GM23338 (cell line): ENCODE results near the gene PPP1R12A. TPM values are rescaled to one million over a fixed set of nuclear protein-coding genes. Genes with fewer than 3 reads are reported as not detected.

ENCODE experiments used
- ATAC-seq: fragments of 200-7000 bp; cut with Tn5 transposase; 3 replicates; pipeline ENCODE4 v1.9.1; 2020
- DNase-seq: peaks from one replicate; pipeline ENCODE4 v3.0.0-alpha.2; 2015; ENCODE audit warnings: low spot score
- H2AFZ ChIP-seq: fragments of 200-600 bp; sonication (generic); 2 replicates; pipeline ENCODE4 v1.8.0; 2016; ENCODE audit warnings: antibody characterized with exemption, mild to moderate bottlenecking, moderate library complexity
- H3F3A ChIP-seq: fragments of 200-600 bp; sonication (generic); replicated peaks from 2 replicates; pipeline ENCODE4 v1.8.0; 2017; ENCODE audit warnings: antibody characterized with exemption, mixed run types, low read depth
- H3K27ac ChIP-seq: fragments of 200-600 bp; sonication (generic); 2 replicates; pipeline ENCODE4 v1.6.1; 2016; ENCODE audit warnings: low read depth
- H3K27me3 ChIP-seq: fragments of 200-600 bp; sonication (generic); 2 replicates; pipeline ENCODE4 v1.8.0; 2016; ENCODE audit warnings: mild to moderate bottlenecking, mixed run types, moderate library complexity; ENCODE audit not compliant: insufficient read depth
- H3K36me3 ChIP-seq: fragments of 200-600 bp; sonication (generic); 2 replicates; pipeline ENCODE4 v1.8.0; 2016; ENCODE audit warnings: mild to moderate bottlenecking; ENCODE audit not compliant: insufficient read depth
- H3K4me1 ChIP-seq: fragments of 200-600 bp; sonication (generic); 2 replicates; pipeline ENCODE4 v1.8.0; 2016; ENCODE audit warnings: mild to moderate bottlenecking, moderate library complexity; ENCODE audit not compliant: insufficient read depth
- H3K4me2 ChIP-seq: fragments of 200-600 bp; sonication (generic); 2 replicates; pipeline ENCODE4 v1.7.1; 2017; ENCODE audit warnings: mixed run types
- H3K4me3 ChIP-seq: fragments of 200-600 bp; sonication (generic); 2 replicates; pipeline ENCODE4 v1.6.1; 2016; ENCODE audit warnings: mixed run types
- H3K79me2 ChIP-seq: fragments of 200-600 bp; sonication (generic); replicated peaks from 2 replicates; pipeline ENCODE4 v1.8.0; 2017; ENCODE audit warnings: mild to moderate bottlenecking; ENCODE audit not compliant: insufficient read depth
- H3K9me2 ChIP-seq: fragments of 200-600 bp; sonication (generic); 2 replicates; pipeline ENCODE4 v1.8.0; 2017; ENCODE audit not compliant: insufficient read depth
- H4K20me1 ChIP-seq: fragments of 200-600 bp; sonication (generic); replicated peaks from 2 replicates; pipeline ENCODE4 v1.8.0; 2017; ENCODE audit warnings: mild to moderate bottlenecking; ENCODE audit not compliant: insufficient read depth
- H3K27ac Mint-ChIP-seq: 2 replicates; pipeline ENCODE4 v1.8.0; 2020; ENCODE audit warnings: inconsistent platforms, mild to moderate bottlenecking, moderate library complexity, mixed read lengths
- H3K27me3 Mint-ChIP-seq: 3 replicates; pipeline ENCODE4 v1.8.0; 2022; ENCODE audit warnings: low read depth, mild to moderate bottlenecking, moderate library complexity, mixed read lengths, inconsistent platforms; ENCODE audit not compliant: insufficient read depth, poor library complexity
- H3K36me3 Mint-ChIP-seq: 3 replicates; pipeline ENCODE4 v1.8.0; 2021; ENCODE audit warnings: low read depth, mild to moderate bottlenecking, inconsistent platforms, moderate library complexity, mixed read lengths
- H3K4me1 Mint-ChIP-seq: 3 replicates; pipeline ENCODE4 v1.8.0; 2020; ENCODE audit warnings: mild to moderate bottlenecking, inconsistent platforms, mixed read lengths
- H3K4me3 Mint-ChIP-seq: 3 replicates; pipeline ENCODE4 v1.8.0; 2021; ENCODE audit warnings: moderate library complexity, mild to moderate bottlenecking, inconsistent platforms, mixed read lengths
- H3K9me3 Mint-ChIP-seq: 3 replicates; pipeline ENCODE4 v1.8.0; 2020; ENCODE audit warnings: moderate library complexity, mild to moderate bottlenecking, inconsistent platforms, mixed read lengths
- CREB1 ChIP-seq: fragments of 250-450 bp; sonication (Bioruptor Pico); IDR thresholded peaks from 2 replicates; pipeline ENCODE4 v1.5.0; 2020; ENCODE audit warnings: low read depth, mild to moderate bottlenecking, moderate library complexity
- ETS1 ChIP-seq: IDR thresholded peaks from 2 replicates; pipeline ENCODE4 v1.6.1; 2016; ENCODE audit warnings: antibody characterized with exemption
- NANOG ChIP-seq: IDR thresholded peaks from 2 replicates; pipeline ENCODE4 v1.6.1; 2016; ENCODE audit warnings: antibody characterized with exemption, borderline replicate concordance
- POLR2AphosphoS5 ChIP-seq: IDR thresholded peaks from 2 replicates; pipeline ENCODE4 v1.6.1; 2016; ENCODE audit warnings: antibody characterized with exemption, low read depth
- STAT1 ChIP-seq: IDR thresholded peaks from one replicate; pipeline ENCODE4 v1.6.1; 2016; ENCODE audit warnings: antibody characterized with exemption; ENCODE audit not compliant: unreplicated experiment
- ZNF331 ChIP-seq: fragments of 250-450 bp; sonication (Bioruptor Pico); IDR thresholded peaks from 2 replicates; pipeline ENCODE4 v1.5.0; 2020; ENCODE audit warnings: low read depth, mild to moderate bottlenecking, moderate library complexity
- ZNF462 ChIP-seq: fragments of 250-450 bp; sonication (Bioruptor Pico); IDR thresholded peaks from 2 replicates; pipeline ENCODE4 v1.5.0; 2020; ENCODE audit warnings: mild to moderate bottlenecking, moderate library complexity
- polyA plus RNA-seq: library from polyadenylated mRNA; unstranded; fragments of >200 nt; fragmentation: Nextera tagmentation; extraction: Ambion mirVana; gene quantifications from 2 replicates; pipeline ENCODE4 v1.2.1, GENCODE V29; 2016
- total RNA-seq: library from RNA; depleted of rRNA; stranded (reverse); fragments of >200 nt; shearing (Covaris generic); gene quantifications from 2 replicates; pipeline ENCODE4 v1.2.3, GENCODE V29; 2014

Gene PPP1R12A
- total and polyA plus RNA-seq, 2 experiments from 2014 or later, result 91.6 to 146 TPM

GRCh38 chr12:79939728-79940310 lies 4.9 kb upstream of the PPP1R12A start:
- H3K36me3 Mint-ChIP-seq, result no peaks in the 10 kb centered on the region; the same call in 2 of the 3 replicates
- H3K4me1 Mint-ChIP-seq, result peaks cover 10% of the 10 kb centered on the region; the same call in 2 of the 3 replicates
- H3K4me1 ChIP-seq, result no peaks in the 10 kb centered on the region
- H2AFZ ChIP-seq, result no peak overlapping the region
- no peak overlapping the region for H3K27ac Mint-ChIP-seq
- no peak overlapping the region for H3K4me2 ChIP-seq
- no peak overlapping the region for H3K4me3 Mint-ChIP-seq
- H3K9me2 ChIP-seq, result no peaks in the 10 kb centered on the region
- no peaks in the 10 kb centered on the region for H4K20me1 ChIP-seq
- H3K4me3 ChIP-seq, result no peak overlapping the region
- no peak overlapping the region for H3K27ac ChIP-seq
- no peaks in the 10 kb centered on the region for H3K9me3 Mint-ChIP-seq
- no peak for TF ChIP-seq ZNF331
- H3K27me3 ChIP-seq, result no peaks in the 10 kb centered on the region
- peaks cover 6% of the 10 kb centered on the region for H3K27me3 Mint-ChIP-seq
- no peak for ATAC-seq
- no peaks in the 10 kb centered on the region for H3K36me3 ChIP-seq
- no peaks in the 10 kb centered on the region for H3F3A ChIP-seq
- no peaks in the 10 kb centered on the region; the same call in 1 of the 2 replicates for H3K79me2 ChIP-seq
- DNase-seq, result no peak

- TF ChIP-seq NANOG (no peak), POLR2AphosphoS5 (no peak), CREB1 (CRISPR knock-in tag) (no peak), ETS1 (no peak)
These were observed 3.9 kb upstream of the PPP1R12A start for GRCh38 chr12:79938843-79939242.

GRCh38 chr12:79936670-79937069 lies 1.8 kb upstream of the PPP1R12A start:
- no peak overlapping the region for H3K4me3 ChIP-seq
- no peaks in the 10 kb centered on the region for H3K36me3 ChIP-seq
- H3K4me1 ChIP-seq, result peaks cover 14% of the 10 kb centered on the region
- H3K4me2 ChIP-seq, result no peak overlapping the region; the same call in 1 of the 2 replicates
- no peak overlapping the region for H2AFZ ChIP-seq
- H3K27me3 Mint-ChIP-seq, result peaks cover 12% of the 10 kb centered on the region
- H3K9me3 Mint-ChIP-seq, result no peaks in the 10 kb centered on the region; the same call in 2 of the 3 replicates
- DNase-seq (no peak), ATAC-seq (no peak)
- no peaks in the 10 kb centered on the region; the same call in 2 of the 3 replicates for H3K36me3 Mint-ChIP-seq
- H3K27me3 ChIP-seq, result no peaks in the 10 kb centered on the region
- no peaks in the 10 kb centered on the region for H3K9me2 ChIP-seq
- no peaks in the 10 kb centered on the region for H3F3A ChIP-seq
- H3K27ac ChIP-seq, result no peak overlapping the region
- peaks cover 22% of the 10 kb centered on the region; the same call in 2 of the 3 replicates for H3K4me1 Mint-ChIP-seq
- H4K20me1 ChIP-seq, result peaks cover 7% of the 10 kb centered on the region
- H3K4me3 Mint-ChIP-seq, result no peak overlapping the region
- H3K27ac Mint-ChIP-seq, result no peak overlapping the region
- peaks cover 28% of the 10 kb centered on the region for H3K79me2 ChIP-seq
- TF ChIP-seq ZNF462 (CRISPR knock-in tag) (no peak), STAT1 (no peak), ZNF331 (no peak)

More at GRCh38 chr12:79938843-79939242, 3.9 kb upstream of the PPP1R12A start:
- H3K27ac ChIP-seq, result no peak overlapping the region
- H3K9me2 ChIP-seq, result no peaks in the 10 kb centered on the region
- Mint-ChIP-seq H3K9me3 (no peaks in the 10 kb centered on the region; the same call in 2 of the 3 replicates), H3K4me1 (peaks cover 10% of the 10 kb centered on the region; the same call in 2 of the 3 replicates), H3K36me3 (no peaks in the 10 kb centered on the region; the same call in 2 of the 3 replicates), H3K27me3 (peaks cover 12% of the 10 kb centered on the region), H3K4me3 (no peak overlapping the region), H3K27ac (no peak overlapping the region)
- no peaks in the 10 kb centered on the region for H4K20me1 ChIP-seq
- H3K4me2 ChIP-seq, result no peak overlapping the region
- no peaks in the 10 kb centered on the region for H3K36me3 ChIP-seq
- no peak overlapping the region for H3K4me3 ChIP-seq
- ATAC-seq (no peak), DNase-seq (no peak)
- H3K27me3 ChIP-seq, result no peaks in the 10 kb centered on the region
- H3K4me1 ChIP-seq, result no peaks in the 10 kb centered on the region
- H3K79me2 ChIP-seq, result peaks cover 6% of the 10 kb centered on the region
- no peak overlapping the region for H2AFZ ChIP-seq
- H3F3A ChIP-seq, result no peaks in the 10 kb centered on the region
